Muscle layer of duodenum (tissue), 2 donors: Measurements from ENCODE around the gene GSTK1.

ENCODE experiments used
- H3K27ac ChIP-seq: one replicate; pipeline ENCODE4 v1.7.0; 2013; ENCODE audit warnings: mild to moderate bottlenecking, low read length
- H3K27me3 ChIP-seq: one replicate; pipeline ENCODE4 v1.7.0; 2013; ENCODE audit warnings: low read depth, mild to moderate bottlenecking, control low read depth, low read length
- H3K36me3 ChIP-seq, 2 donors: one replicate each; pipeline ENCODE4 v1.7.0; 2013; ENCODE audit warnings: low read length in 2 of 2, control low read depth in 1 of 2, mild to moderate bottlenecking in 1 of 2; ENCODE audit not compliant: insufficient read depth in 2 of 2, control insufficient read depth in 1 of 2
- H3K4me1 ChIP-seq, 2 donors: one replicate each; pipeline ENCODE4 v1.7.0; 2013; ENCODE audit warnings: low read length in 2 of 2, mild to moderate bottlenecking in 2 of 2, control low read depth in 1 of 2, moderate library complexity in 1 of 2; ENCODE audit not compliant: insufficient read depth in 2 of 2, control insufficient read depth in 1 of 2
- H3K4me3 ChIP-seq, 2 donors: one replicate each; pipeline ENCODE4 v1.7.0; 2013; ENCODE audit warnings: low read length in 2 of 2, low read depth in 1 of 2, mild to moderate bottlenecking in 1 of 2
- H3K9me3 ChIP-seq, 2 donors: one replicate each; pipeline ENCODE4 v1.7.0; 2013; ENCODE audit warnings: low read length in 2 of 2, control low read depth in 1 of 2, mild to moderate bottlenecking in 1 of 2; ENCODE audit not compliant: control insufficient read depth in 1 of 2
- donor health status: healthy.

Gene GSTK1

GRCh38 chr7:143240291-143241168 is 22.7 kb upstream of the GSTK1 start:
- Histone ChIP-seq H3K27ac (peak overlapping the region; percentile 14), H3K27me3 (no peaks in the 10 kb centered on the region), H3K9me3 (peaks cover 0 to 5% of the 10 kb centered on the region in 2 donors), H3K4me3 (peak overlapping the region in 1 of 2 donors; percentile 28), H3K36me3 (peaks cover 0 to 5% of the 10 kb centered on the region in 2 donors), H3K4me1 (peaks cover 0 to 5% of the 10 kb centered on the region in 2 donors)

DNA sequence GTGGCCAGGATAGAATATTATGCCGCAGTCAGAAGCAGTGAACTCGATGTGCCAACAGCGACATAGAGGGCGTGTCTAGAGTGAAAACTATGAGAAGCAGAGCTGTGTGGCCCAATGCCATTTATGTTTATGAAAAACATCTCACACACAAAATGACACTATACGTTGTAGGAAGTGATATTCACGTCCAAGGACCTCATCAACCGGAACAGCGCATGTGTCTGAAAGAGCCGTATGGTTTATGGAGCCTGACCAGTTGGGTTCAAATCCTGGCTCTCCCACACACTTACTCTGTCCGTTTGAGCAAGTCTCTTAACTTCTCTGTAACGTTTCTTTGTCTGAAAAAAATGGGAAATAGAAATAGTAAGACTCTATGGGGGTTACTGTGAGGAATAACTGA is 20.9 kb upstream of the GSTK1 start:
- H3K27me3 ChIP-seq, result no peaks in the 10 kb centered on the region
- peaks cover 0 to 5% of the 10 kb centered on the region in 2 donors for H3K4me1 ChIP-seq
- H3K27ac ChIP-seq, result no peak overlapping the region
- H3K4me3 ChIP-seq, result no peak overlapping the region
- H3K36me3 ChIP-seq, result peaks cover 0 to 5% of the 10 kb centered on the region in 2 donors
- no peaks in the 10 kb centered on the region for H3K9me3 ChIP-seq

DNA sequence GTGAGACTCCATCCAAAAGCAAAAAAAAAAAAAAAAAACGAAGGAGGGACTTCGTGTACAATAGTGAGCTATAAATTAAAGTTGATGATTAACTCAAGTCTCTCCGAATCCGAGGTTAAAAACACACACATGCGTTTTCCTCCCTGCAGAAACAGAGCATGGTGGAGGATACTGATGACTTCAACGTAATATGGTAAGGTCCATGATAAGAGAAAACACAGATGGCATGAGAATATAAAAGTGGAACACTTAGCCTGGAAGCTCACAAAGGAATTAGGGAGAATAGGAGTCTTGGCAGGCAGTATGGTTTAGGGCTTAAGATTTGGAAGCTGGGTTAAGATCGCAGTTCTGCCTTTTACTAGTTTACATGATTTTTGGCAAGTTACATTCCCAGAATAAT is 20.1 kb upstream of the GSTK1 start:
- peaks cover 0 to 5% of the 10 kb centered on the region in 2 donors for H3K36me3 ChIP-seq
- H3K27ac ChIP-seq, result no peak overlapping the region
- no peak overlapping the region for H3K4me3 ChIP-seq
- H3K9me3 ChIP-seq, result no peaks in the 10 kb centered on the region
- no peaks in the 10 kb centered on the region for H3K27me3 ChIP-seq
- H3K4me1 ChIP-seq, result peaks cover 0 to 5% of the 10 kb centered on the region in 2 donors

- Histone ChIP-seq H3K9me3 (no peaks in the 10 kb centered on the region), H3K27ac (no peak overlapping the region), H3K36me3 (peaks cover 0 to 5% of the 10 kb centered on the region in 2 donors), H3K4me3 (no peak overlapping the region), H3K27me3 (no peaks in the 10 kb centered on the region), H3K4me1 (peaks cover 0 to 5% of the 10 kb centered on the region in 2 donors)
These were observed 19.6 kb upstream of the GSTK1 start for GRCh38 chr7:143243614-143244013.

GRCh38 chr7:143244321-143244720 is 18.9 kb upstream of the GSTK1 start:
- no peaks in the 10 kb centered on the region for H3K27me3 ChIP-seq

GRCh38 chr7:143245123-143245522 is 18.1 kb upstream of the GSTK1 start:
- H3K27me3 ChIP-seq, result no peaks in the 10 kb centered on the region
- H3K4me1 ChIP-seq, result no peaks in the 10 kb centered on the region
- H3K36me3 ChIP-seq, result peaks cover 0 to 3% of the 10 kb centered on the region in 2 donors
- no peak overlapping the region for H3K4me3 ChIP-seq
- no peak overlapping the region for H3K27ac ChIP-seq
- H3K9me3 ChIP-seq, result no peaks in the 10 kb centered on the region

More at GRCh38 chr7:143244321-143244720, 18.9 kb upstream of the GSTK1 start:
- H3K4me3 ChIP-seq, result no peak overlapping the region
- peaks cover 0 to 2% of the 10 kb centered on the region in 2 donors for H3K4me1 ChIP-seq
- H3K9me3 ChIP-seq, result no peaks in the 10 kb centered on the region
- H3K36me3 ChIP-seq, result peaks cover 0 to 5% of the 10 kb centered on the region in 2 donors
- no peak overlapping the region for H3K27ac ChIP-seq

- no peaks in the 10 kb centered on the region for H3K9me3 ChIP-seq
- H3K4me1 ChIP-seq, result no peaks in the 10 kb centered on the region
- no peaks in the 10 kb centered on the region for H3K27me3 ChIP-seq
- no peak overlapping the region for H3K27ac ChIP-seq
- H3K4me3 ChIP-seq, result no peak overlapping the region
- no peaks in the 10 kb centered on the region for H3K36me3 ChIP-seq
These were observed 15.9 kb upstream of the GSTK1 start for GRCh38 chr7:143247372-143247771.

- Histone ChIP-seq H3K27ac (no peak overlapping the region), H3K4me3 (no peak overlapping the region)
These were observed 14.4 kb upstream of the GSTK1 start for GRCh38 chr7:143248761-143249354.

GRCh38 chr7:143250199-143250598 is 13.0 kb upstream of the GSTK1 start:
- Histone ChIP-seq H3K9me3 (no peaks in the 10 kb centered on the region), H3K36me3 (no peaks in the 10 kb centered on the region), H3K4me3 (no peak overlapping the region), H3K4me1 (no peaks in the 10 kb centered on the region), H3K27ac (no peak overlapping the region), H3K27me3 (no peaks in the 10 kb centered on the region)

More at GRCh38 chr7:143248761-143249354, 14.4 kb upstream of the GSTK1 start:
- no peaks in the 10 kb centered on the region for H3K27me3 ChIP-seq
- H3K4me1 ChIP-seq, result no peaks in the 10 kb centered on the region
- H3K9me3 ChIP-seq, result no peaks in the 10 kb centered on the region
- no peaks in the 10 kb centered on the region for H3K36me3 ChIP-seq

DNA sequence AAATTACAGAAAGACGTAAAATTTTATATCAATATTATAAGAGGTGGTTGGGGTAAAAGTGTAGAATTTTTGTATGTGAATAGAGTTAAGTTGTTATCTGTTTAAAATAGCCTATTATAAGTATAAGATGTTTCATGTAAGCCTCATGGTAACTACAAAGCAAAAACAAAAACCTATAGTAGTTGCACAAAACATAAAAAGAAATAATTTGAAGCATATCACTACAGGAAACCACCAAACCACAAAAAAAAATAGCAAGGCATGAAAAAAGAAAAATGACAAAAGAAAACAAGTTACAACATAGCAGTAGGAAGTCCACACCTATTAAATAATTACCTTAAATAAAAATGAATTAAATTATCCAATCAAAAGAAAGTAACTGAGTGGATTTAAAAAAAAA is 12.4 kb upstream of the GSTK1 start:
- Histone ChIP-seq H3K4me1 (no peaks in the 10 kb centered on the region), H3K27ac (no peak overlapping the region)

GRCh38 chr7:143252006-143252405 is 11.2 kb upstream of the GSTK1 start:
- Histone ChIP-seq H3K9me3 (no peaks in the 10 kb centered on the region), H3K36me3 (no peaks in the 10 kb centered on the region), H3K27ac (no peak overlapping the region), H3K4me1 (no peaks in the 10 kb centered on the region), H3K27me3 (no peaks in the 10 kb centered on the region), H3K4me3 (no peak overlapping the region)

More for the DNA sequence above, 12.4 kb upstream of the GSTK1 start:
- H3K4me3 ChIP-seq, result no peak overlapping the region
- H3K27me3 ChIP-seq, result no peaks in the 10 kb centered on the region
- no peaks in the 10 kb centered on the region for H3K9me3 ChIP-seq
- H3K36me3 ChIP-seq, result no peaks in the 10 kb centered on the region
